ENCODE results near the gene DYNC2LI1.

- TF ChIP-seq, protein P1, sequence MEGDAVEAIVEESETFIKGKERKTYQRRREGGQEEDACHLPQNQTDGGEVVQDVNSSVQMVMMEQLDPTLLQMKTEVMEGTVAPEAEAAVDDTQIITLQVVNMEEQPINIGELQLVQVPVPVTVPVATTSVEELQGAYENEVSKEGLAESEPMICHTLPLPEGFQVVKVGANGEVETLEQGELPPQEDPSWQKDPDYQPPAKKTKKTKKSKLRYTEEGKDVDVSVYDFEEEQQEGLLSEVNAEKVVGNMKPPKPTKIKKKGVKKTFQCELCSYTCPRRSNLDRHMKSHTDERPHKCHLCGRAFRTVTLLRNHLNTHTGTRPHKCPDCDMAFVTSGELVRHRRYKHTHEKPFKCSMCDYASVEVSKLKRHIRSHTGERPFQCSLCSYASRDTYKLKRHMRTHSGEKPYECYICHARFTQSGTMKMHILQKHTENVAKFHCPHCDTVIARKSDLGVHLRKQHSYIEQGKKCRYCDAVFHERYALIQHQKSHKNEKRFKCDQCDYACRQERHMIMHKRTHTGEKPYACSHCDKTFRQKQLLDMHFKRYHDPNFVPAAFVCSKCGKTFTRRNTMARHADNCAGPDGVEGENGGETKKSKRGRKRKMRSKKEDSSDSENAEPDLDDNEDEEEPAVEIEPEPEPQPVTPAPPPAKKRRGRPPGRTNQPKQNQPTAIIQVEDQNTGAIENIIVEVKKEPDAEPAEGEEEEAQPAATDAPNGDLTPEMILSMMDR (conservative IDR thresholded peaks at IDR 0.05; ENCODE audit: low read length), result no peak
- no peak for TF ChIP-seq EZH2phosphoT487 (IDR thresholded peaks at IDR 0.05; ENCODE audit: borderline replicate concordance, low read depth, low read length)
Measured at GRCh38 chr2:43737855-43738254, 36.0 kb upstream of the DYNC2LI1 start.

All from OCI-LY7 (cell line).